K562 (cell line): ENCODE measurements around the gene NTN3. TPM values are rescaled to one million over a fixed set of nuclear protein-coding genes. Genes with fewer than 3 reads are reported as not detected.

Source experiments
- CEBPZ ChIP-seq: fragments of 150-350 bp; IDR thresholded peaks from 2 replicates; pipeline ENCODE4 v1.6.1; 2014; ENCODE audit warnings: low read depth, mild to moderate bottlenecking, low read length, borderline replicate concordance
- ILF3 ChIP-seq: fragments of 450-650 bp; IDR thresholded peaks from 2 replicates; pipeline ENCODE4 v1.6.1; 2018; ENCODE audit warnings: antibody characterized with exemption, mild to moderate bottlenecking, moderate library complexity, borderline replicate concordance
- ILK ChIP-seq: fragments of 450-650 bp; IDR thresholded peaks from 2 replicates; pipeline ENCODE4 v1.6.1; 2016; ENCODE audit warnings: missing genetic modification characterization, low read depth, mild to moderate bottlenecking, missing compliant biosample characterization, moderate library complexity, borderline replicate concordance
- MGA ChIP-seq: fragments of 450-650 bp; IDR thresholded peaks from 2 replicates; pipeline ENCODE4 v1.6.1; 2016; ENCODE audit warnings: mild to moderate bottlenecking, moderate library complexity
- PYGO2 ChIP-seq: fragments of 450-650 bp; IDR thresholded peaks from 2 replicates; pipeline ENCODE4 v1.6.1; 2016; ENCODE audit warnings: mild to moderate bottlenecking, missing genetic modification characterization, moderate library complexity, missing compliant biosample characterization
- RBFOX2 ChIP-seq: fragments of 200-400 bp; formaldehyde crosslinking; IDR thresholded peaks from 2 replicates; pipeline ENCODE4 v1.6.1; 2017; ENCODE audit warnings: low read depth, mild to moderate bottlenecking, low read length, moderate library complexity
- SPI1 ChIP-seq: IDR thresholded peaks from 2 replicates; pipeline ENCODE4 v1.6.1; 2011; ENCODE audit warnings: low read depth, low read length, control low read depth, borderline replicate concordance
- STAT5B ChIP-seq: fragments of 250-450 bp; sonication (Bioruptor Pico); IDR thresholded peaks from 2 replicates; pipeline ENCODE4 v1.8.0; 2021; ENCODE audit warnings: mild to moderate bottlenecking, inconsistent platforms
- TEAD4 ChIP-seq, 2 experiments: sonication (generic) in 1 of 2; formaldehyde crosslinking in 1 of 2; IDR thresholded peaks; 2 replicates each; pipeline versions ENCODE4 v1.6.1 to v1.8.0; 2012 to 2022; ENCODE audit warnings: borderline replicate concordance in 1 of 2, inconsistent platforms in 1 of 2, low read length in 1 of 2, mild to moderate bottlenecking in 1 of 2, missing genetic modification reagents in 1 of 2
- ZFX ChIP-seq: sonication (generic); formaldehyde crosslinking; IDR thresholded peaks from 2 replicates; pipeline ENCODE4 v1.8.0; 2022; ENCODE audit warnings: mild to moderate bottlenecking, missing genetic modification reagents, moderate library complexity
- ZNF583 ChIP-seq: fragments of 250-450 bp; sonication (Bioruptor Pico); IDR thresholded peaks from 2 replicates; pipeline ENCODE4 v1.4.0; 2020
- polyA plus RNA-seq, 8 experiments: library from polyadenylated mRNA; depleted of rRNA in 4 of 8; stranded (reverse) in 5 of 8; unstranded in 3 of 8; fragments of >200 nt; fragmentation: Nextera tagmentation in 2 of 8; fragmentation: Illumina TruSeq in 1 of 8; extraction: Ambion mirVana in 2 of 8; extraction: Trizol in 1 of 8; gene quantifications; 2 replicates each; pipeline versions ENCODE4 v1.2.1 to v1.2.3, GENCODE V29; 2011 to 2014; ENCODE audit warnings: inconsistent platforms in 1 of 8, missing spikeins in 1 of 8
- total RNA-seq, 7 experiments: library from RNA; depleted of rRNA in 6 of 7; stranded (reverse); fragments of >200 nt in 6 of 7; fragmentation: Illumina TruSeq in 2 of 7; extraction: Trizol in 2 of 7; gene quantifications; 2 replicates each; pipeline versions ENCODE4 v1.2.1 to v1.2.3, GENCODE V29; 2011 to 2021; ENCODE audit warnings: low replicate concordance in 1 of 7

The NTN3 gene
- total and polyA plus RNA-seq, 9 of the 15 experiments (the other 6 are each of a cell fraction or from before 2014, with no cell fraction given): not detected

- TF ChIP-seq MGA (no peak), PYGO2 (tag) (no peak), ILK (tag) (no peak), ILF3 (no peak), TEAD4 (IDR thresholded peaks at IDR 0.05; ENCODE audit: low read length) (no peak), TEAD4 (CRISPR knock-in tag; IDR thresholded peaks at IDR 0.05; ENCODE audit: borderline replicate concordance) (no peak), ZFX (CRISPR knock-in tag) (no peak), SPI1 (no peak), STAT5B (CRISPR knock-in tag) (no peak), CEBPZ (no peak), RBFOX2 (no peak), ZNF583 (CRISPR knock-in tag) (no peak)
Measured at GRCh38 chr16:2425825-2426430, 45.2 kb upstream of the NTN3 start (continued).
